ENCODE measurements around the gene AGXT. TPM values are rescaled to one million over a fixed set of nuclear protein-coding genes. Genes with fewer than 3 reads are reported as not detected.

Gene AGXT
- total and polyA plus RNA-seq, 10 donors, result 0.61 to 4.5 (median 1.6) TPM; not detected in 1

DNA sequence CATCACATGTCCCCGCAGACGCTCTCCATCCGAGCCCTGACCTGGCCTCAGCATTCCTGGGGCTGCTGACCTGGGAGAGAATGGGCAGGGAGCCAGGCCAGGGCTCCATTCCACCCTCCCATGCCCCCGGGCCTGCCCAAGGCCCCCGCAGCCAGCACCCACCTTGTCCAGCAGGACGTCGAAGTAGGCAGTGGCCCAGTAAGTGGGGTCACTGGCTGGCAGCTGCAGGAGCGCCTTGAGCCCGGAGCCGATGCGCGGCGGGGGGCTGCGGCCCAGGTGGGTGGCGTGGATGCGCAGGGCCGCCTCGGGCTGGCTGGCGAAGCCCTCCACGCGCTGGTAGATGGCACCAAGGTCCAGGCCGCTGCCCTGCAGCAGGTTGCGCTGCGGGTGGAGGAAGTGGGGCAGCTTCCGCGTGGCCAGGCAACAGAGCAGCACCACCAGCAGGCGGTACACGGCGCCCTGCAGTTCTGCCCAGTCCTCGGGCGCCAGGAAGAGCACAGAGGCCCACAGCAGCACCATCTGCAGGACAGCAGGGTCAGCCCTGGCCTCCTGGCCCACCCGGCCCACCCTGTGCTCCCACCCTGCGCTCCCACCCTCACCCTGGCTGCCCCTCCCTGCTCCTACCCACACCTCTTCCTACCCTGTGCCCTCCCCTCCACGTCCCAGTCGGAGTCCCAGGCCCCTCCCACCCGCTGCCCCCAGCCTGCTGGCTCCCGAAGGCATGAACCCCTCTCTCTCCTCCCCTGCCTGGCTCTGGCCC is 19.7 kb downstream of the AGXT start:
- Histone ChIP-seq H3K36me3 (no peaks in the 10 kb centered on the region), H3K4me1 (no peaks in the 10 kb centered on the region), H3K9me3 (no peaks in the 10 kb centered on the region), H3K4me3 (no peak overlapping the region), H3K27me3 (replicated peaks in 1 of 7) (no peaks in the 10 kb centered on the region), H3K27ac (no peak overlapping the region)
- TF ChIP-seq CTCF (IDR thresholded peaks at IDR 0.05 in 8 of 11, conservative IDR thresholded peaks at IDR 0.05 in 3 of 11) (no peak), POLR2A (IDR thresholded peaks at IDR 0.05) (no peak), POLR2AphosphoS5 (IDR thresholded peaks at IDR 0.05) (no peak)
- DNase-seq, result no peak
- intact Hi-C loops (cut with DNase I; ENCODE audit: low total_unique reads), result no loop called here
- whole genome bisulfite sequencing, 5 donors, result 89 to 99% (median 95%) methylated on average over 16 to 37 of the region's 37 CpGs

DNA sequence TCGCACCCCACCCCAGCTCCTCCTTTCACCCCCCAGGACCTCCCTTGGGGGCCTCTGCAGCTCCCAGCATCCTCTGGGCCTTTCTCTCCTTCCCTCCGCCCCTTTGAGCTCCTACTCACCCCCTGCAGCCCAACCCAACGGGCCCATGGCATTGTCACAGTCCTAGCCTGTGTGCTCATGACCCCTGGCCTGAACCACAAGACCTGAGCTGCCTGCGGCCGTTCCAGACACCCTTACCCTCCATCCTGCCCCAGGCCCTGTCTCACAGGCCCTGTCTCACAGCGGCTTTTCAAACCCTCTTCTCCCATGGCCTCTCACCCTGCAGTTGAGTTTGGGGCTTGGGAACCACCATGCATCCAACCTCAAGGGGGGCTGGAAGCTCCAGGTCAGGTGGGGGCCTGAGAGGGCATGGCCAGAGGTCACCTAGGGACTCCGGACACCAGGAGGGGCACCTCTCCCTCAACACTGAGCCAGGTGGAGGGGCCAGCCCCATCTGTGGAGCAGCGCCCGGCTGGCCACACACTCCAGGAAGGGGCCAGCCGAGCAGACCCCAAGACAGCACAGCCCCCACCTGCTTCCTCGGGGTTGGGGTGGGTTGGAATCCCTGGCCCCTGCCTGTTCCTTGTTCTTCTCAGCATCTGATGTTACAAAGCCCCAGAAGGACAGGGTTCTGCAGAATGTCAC is 20.4 kb downstream of the AGXT start:
- Histone ChIP-seq H3K27ac (no peak overlapping the region), H3K4me1 (peaks cover 0 to 6% (median 0%) of the 10 kb centered on the region in 6 donors), H3K9me3 (no peaks in the 10 kb centered on the region), H3K36me3 (no peaks in the 10 kb centered on the region), H3K4me3 (no peak overlapping the region), H3K27me3 (replicated peaks in 1 of 7) (no peaks in the 10 kb centered on the region)
- DNase-seq, result no peak
- no peak for TF ChIP-seq POLR2AphosphoS5 (IDR thresholded peaks at IDR 0.05)
- no peak for TF ChIP-seq POLR2A (IDR thresholded peaks at IDR 0.05)
- no peak for TF ChIP-seq CTCF (IDR thresholded peaks at IDR 0.05 in 8 of 11, conservative IDR thresholded peaks at IDR 0.05 in 3 of 11)
- intact Hi-C loops (cut with DNase I; ENCODE audit: low total_unique reads), result no loop called here
- 78 to 91% (median 81%) methylated on average over 7 to 11 of the region's 11 CpGs for WGBS, 5 donors

DNA sequence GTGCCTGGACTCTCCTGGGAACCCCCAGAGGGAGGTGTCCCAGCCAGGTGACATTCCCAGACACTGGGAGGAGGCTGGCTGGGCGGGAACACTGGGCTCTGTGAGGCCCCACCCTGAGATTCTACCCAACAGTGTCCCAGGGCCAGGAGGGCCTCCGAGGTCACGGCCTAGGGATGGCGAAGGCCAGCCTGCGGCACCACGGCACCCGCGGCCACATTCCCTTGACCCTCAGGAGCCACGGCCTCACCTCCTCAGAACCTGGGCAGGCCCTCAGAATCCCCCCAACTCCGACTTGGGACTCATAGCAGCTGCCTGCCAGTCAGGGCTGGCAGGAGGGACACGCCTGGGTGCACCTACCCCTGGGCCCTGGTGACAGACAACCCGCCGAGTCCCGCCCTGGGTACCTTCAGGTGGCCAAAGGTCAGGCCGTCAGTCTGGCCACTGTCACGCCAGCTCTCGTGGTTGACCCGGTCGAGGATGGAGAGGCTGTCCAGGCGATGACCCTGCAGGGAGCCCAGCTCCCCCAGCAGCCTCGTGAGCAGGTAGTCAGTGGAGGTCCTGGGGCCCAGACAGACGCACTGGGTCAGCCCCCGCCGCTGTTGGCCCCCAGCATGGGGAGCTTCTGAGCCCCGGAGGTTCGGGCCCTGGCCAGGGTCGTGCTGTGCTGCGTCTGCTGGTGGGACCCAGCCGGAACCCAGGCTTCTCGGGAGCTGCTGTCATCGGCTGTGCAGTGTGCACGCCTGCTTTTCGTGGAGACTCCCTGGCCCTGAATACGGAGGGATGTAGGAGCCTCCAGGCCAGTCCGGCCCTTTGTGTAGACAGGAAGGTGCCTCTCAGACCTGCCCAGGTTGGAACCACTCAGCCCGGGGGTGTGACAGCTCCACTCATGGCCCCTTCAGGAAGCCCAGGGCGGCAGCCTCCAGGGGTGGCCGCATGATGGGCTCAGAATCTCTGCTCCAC is 21.3 kb downstream of the AGXT start:
- H3K4me3 ChIP-seq, result no peak overlapping the region
- intact Hi-C loops (cut with DNase I; ENCODE audit: low total_unique reads), result no loop called here
- H3K27ac ChIP-seq, result no peak overlapping the region
- 74 to 91% (median 82%) methylated on average over 9 to 38 of the region's 38 CpGs for WGBS, 5 donors
- TF ChIP-seq POLR2A (IDR thresholded peaks at IDR 0.05) (no peak), POLR2AphosphoS5 (IDR thresholded peaks at IDR 0.05) (no peak), CTCF (IDR thresholded peaks at IDR 0.05 in 8 of 11, conservative IDR thresholded peaks at IDR 0.05 in 3 of 11) (no peak)
- no peaks in the 10 kb centered on the region for H3K36me3 ChIP-seq
- no peak for DNase-seq
- no peaks in the 10 kb centered on the region for H3K27me3 ChIP-seq (replicated peaks in 1 of 7)
- H3K4me1 ChIP-seq, result peaks cover 0 to 7% (median 0%) of the 10 kb centered on the region in 6 donors
- no peaks in the 10 kb centered on the region for H3K9me3 ChIP-seq
